K562 (cell line): Measurements from ENCODE around the gene PIH1D1. TPM values are rescaled to one million over a fixed set of nuclear protein-coding genes. Genes with fewer than 3 reads are reported as not detected.
A peak's percentile ranks its signal among the peaks of the same experiment; 100 is the strongest.

Source experiments
- CCNT2 ChIP-seq: IDR thresholded peaks from 2 replicates; pipeline ENCODE4 v1.6.1; 2011; ENCODE audit warnings: borderline replicate concordance, low read depth, mild to moderate bottlenecking, moderate library complexity, mixed read lengths, low read length; ENCODE audit not compliant: insufficient read length; ENCODE audit errors: extremely low read depth
- CXXC5 ChIP-seq: fragments of 250-450 bp; sonication (Bioruptor Pico); IDR thresholded peaks from 2 replicates; pipeline ENCODE4 v1.8.0; 2022; ENCODE audit warnings: inconsistent platforms, mild to moderate bottlenecking, moderate library complexity
- E2F3 ChIP-seq: fragments of 250-450 bp; sonication (Bioruptor Pico); IDR thresholded peaks from 2 replicates; pipeline ENCODE4 v1.4.0; 2020; ENCODE audit warnings: mild to moderate bottlenecking
- ESRRB ChIP-seq: fragments of 250-450 bp; sonication (Bioruptor Pico); IDR thresholded peaks from 2 replicates; pipeline ENCODE4 v1.5.0; 2020; ENCODE audit warnings: mild to moderate bottlenecking, moderate library complexity, borderline replicate concordance
- HDAC3 ChIP-seq: fragments of 450-650 bp; IDR thresholded peaks from 2 replicates; pipeline ENCODE4 v1.6.1; 2018; ENCODE audit warnings: borderline replicate concordance, mild to moderate bottlenecking, moderate library complexity; ENCODE audit not compliant: partially characterized antibody
- HEY1 ChIP-seq: fragments of 250-450 bp; sonication (Bioruptor Pico); IDR thresholded peaks from 2 replicates; pipeline ENCODE4 v1.5.0; 2020; ENCODE audit warnings: mild to moderate bottlenecking, moderate library complexity, borderline replicate concordance
- MEF2A ChIP-seq: IDR thresholded peaks from 2 replicates; pipeline ENCODE4 v1.6.1; 2011; ENCODE audit warnings: low read depth, mild to moderate bottlenecking, low read length, moderate library complexity; ENCODE audit not compliant: control insufficient read depth
- MYNN ChIP-seq, 2 experiments: sonication (generic); formaldehyde crosslinking in 1 of 2; IDR thresholded peaks; 2 replicates each; pipeline versions ENCODE4 v1.5.0 to v1.6.1; 2016 to 2020; ENCODE audit warnings: antibody characterized with exemption in 1 of 2, missing genetic modification reagents in 1 of 2
- NCOA2 ChIP-seq, 2 experiments: fragments of 450-650 bp; IDR thresholded peaks; 2 replicates each; pipeline ENCODE4 v1.6.1; 2018; ENCODE audit warnings: mild to moderate bottlenecking in 2 of 2, moderate library complexity in 1 of 2; ENCODE audit not compliant: partially characterized antibody in 2 of 2
- NR1H2 ChIP-seq: sonication (generic); formaldehyde crosslinking; IDR thresholded peaks from 2 replicates; pipeline ENCODE4 v1.4.0; 2020; ENCODE audit warnings: mild to moderate bottlenecking, missing genetic modification reagents
- POLR3G ChIP-seq: IDR thresholded peaks from 2 replicates; pipeline ENCODE4 v1.6.1; 2011; ENCODE audit not compliant: insufficient read length, insufficient replicate concordance; ENCODE audit errors: extremely low read depth
- polyA plus RNA-seq, 8 experiments: library from polyadenylated mRNA; depleted of rRNA in 4 of 8; stranded (reverse) in 5 of 8; unstranded in 3 of 8; fragments of >200 nt; fragmentation: Nextera tagmentation in 2 of 8; fragmentation: Illumina TruSeq in 1 of 8; extraction: Ambion mirVana in 2 of 8; extraction: Trizol in 1 of 8; gene quantifications; 2 replicates each; pipeline versions ENCODE4 v1.2.1 to v1.2.3, GENCODE V29; 2011 to 2014; ENCODE audit warnings: inconsistent platforms in 1 of 8, missing spikeins in 1 of 8
- total RNA-seq, 7 experiments: library from RNA; depleted of rRNA in 6 of 7; stranded (reverse); fragments of >200 nt in 6 of 7; fragmentation: Illumina TruSeq in 2 of 7; extraction: Trizol in 2 of 7; gene quantifications; 2 replicates each; pipeline versions ENCODE4 v1.2.1 to v1.2.3, GENCODE V29; 2011 to 2021; ENCODE audit warnings: low replicate concordance in 1 of 7
- TF ChIP-seq, protein P1 (sequence below): fragments of 450-650 bp; conservative IDR thresholded peaks from 2 replicates; pipeline ENCODE4 v1.6.1; 2016; ENCODE audit warnings: missing genetic modification characterization, low read depth, mild to moderate bottlenecking, control low read depth, missing compliant biosample characterization
- TF ChIP-seq, protein P2 (sequence below): sonication (generic); formaldehyde crosslinking; IDR thresholded peaks from 2 replicates; pipeline ENCODE4 v1.8.1; 2023; ENCODE audit warnings: mild to moderate bottlenecking, missing genetic modification reagents
- TF ChIP-seq, protein P3 (sequence below): fragments of 200-400 bp; formaldehyde crosslinking; IDR thresholded peaks from 2 replicates; pipeline ENCODE4 v1.6.1; 2017; ENCODE audit warnings: mild to moderate bottlenecking, low read depth, low read length, moderate library complexity
- TF ChIP-seq, protein P4 (sequence below): fragments of 250-450 bp; sonication (Bioruptor Pico); IDR thresholded peaks from 2 replicates; pipeline ENCODE4 v1.5.0; 2021
- TF ChIP-seq, protein P5 (sequence below): fragments of 450-650 bp; IDR thresholded peaks from 2 replicates; pipeline ENCODE4 v1.7.1; 2018; ENCODE audit warnings: mild to moderate bottlenecking, low read depth; ENCODE audit not compliant: partially characterized antibody

The PIH1D1 gene
- total and polyA plus RNA-seq, 9 of the 15 experiments (the other 6 are each of a cell fraction or from before 2014, with no cell fraction given), result 26.5 to 224 (median 137) TPM

DNA sequence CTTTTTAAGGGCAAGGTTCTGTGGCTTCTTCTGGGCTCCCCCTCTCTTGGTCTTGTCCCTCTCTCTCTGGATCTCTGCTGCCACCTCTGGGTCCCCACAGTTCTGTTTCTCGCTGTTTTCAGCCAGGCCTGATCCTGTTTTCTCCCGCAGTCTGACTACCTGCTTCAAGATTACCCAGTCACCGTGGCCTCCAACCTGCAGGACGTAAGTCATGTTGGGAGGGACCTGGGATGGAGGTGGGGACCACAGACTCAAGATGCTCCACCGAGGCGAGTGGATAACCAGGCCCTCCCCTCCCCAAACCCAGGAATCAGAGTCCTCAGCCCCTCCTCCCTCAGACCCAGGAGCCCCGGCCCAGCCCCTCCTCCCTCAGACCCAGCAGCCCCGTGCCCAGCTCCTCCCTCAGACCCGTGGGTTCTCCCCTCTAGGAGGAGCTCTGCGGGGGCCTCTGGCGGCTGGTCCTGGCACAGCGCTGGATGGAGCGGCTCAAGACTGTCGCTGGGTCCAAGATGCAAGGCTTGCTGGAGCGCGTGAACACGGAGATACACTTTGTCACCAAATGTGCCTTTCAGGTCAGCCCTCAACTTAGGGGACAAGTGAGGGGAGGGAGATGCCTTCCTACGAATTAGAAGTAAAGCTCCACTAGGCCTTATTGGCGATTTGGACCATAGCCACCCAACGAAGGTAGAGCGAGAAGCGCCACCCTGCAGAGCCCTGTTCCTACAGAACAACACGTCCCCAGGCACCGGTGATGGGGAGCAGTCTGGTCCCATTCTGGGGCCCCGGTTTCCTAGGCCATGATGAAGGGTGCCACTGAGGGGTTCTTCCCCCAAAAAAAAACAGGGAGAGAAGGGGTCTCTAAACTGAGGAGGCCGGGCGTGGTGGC lies 24.6 kb upstream of the PIH1D1 start (continued):
- TF ChIP-seq, protein P1, sequence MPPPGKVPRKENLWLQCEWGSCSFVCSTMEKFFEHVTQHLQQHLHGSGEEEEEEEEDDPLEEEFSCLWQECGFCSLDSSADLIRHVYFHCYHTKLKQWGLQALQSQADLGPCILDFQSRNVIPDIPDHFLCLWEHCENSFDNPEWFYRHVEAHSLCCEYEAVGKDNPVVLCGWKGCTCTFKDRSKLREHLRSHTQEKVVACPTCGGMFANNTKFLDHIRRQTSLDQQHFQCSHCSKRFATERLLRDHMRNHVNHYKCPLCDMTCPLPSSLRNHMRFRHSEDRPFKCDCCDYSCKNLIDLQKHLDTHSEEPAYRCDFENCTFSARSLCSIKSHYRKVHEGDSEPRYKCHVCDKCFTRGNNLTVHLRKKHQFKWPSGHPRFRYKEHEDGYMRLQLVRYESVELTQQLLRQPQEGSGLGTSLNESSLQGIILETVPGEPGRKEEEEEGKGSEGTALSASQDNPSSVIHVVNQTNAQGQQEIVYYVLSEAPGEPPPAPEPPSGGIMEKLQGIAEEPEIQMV (tag), result no peak
- TF ChIP-seq HEY1 (CRISPR knock-in tag) (no peak), MYNN (IDR thresholded peaks at IDR 0.05) (no peak), MYNN (CRISPR knock-in tag; IDR thresholded peaks at IDR 0.05) (no peak), NR1H2 (no peak), CXXC5 (CRISPR knock-in tag) (no peak), POLR3G (no peak), E2F3 (CRISPR knock-in tag) (no peak), ESRRB (CRISPR knock-in tag) (no peak), MEF2A (no peak), HDAC3 (no peak), NCOA2 (IDR thresholded peaks at IDR 0.05; ENCODE audit: partially characterized antibody in 2 of 2) (no peak), CCNT2 (no peak)
- TF ChIP-seq, protein P2, sequence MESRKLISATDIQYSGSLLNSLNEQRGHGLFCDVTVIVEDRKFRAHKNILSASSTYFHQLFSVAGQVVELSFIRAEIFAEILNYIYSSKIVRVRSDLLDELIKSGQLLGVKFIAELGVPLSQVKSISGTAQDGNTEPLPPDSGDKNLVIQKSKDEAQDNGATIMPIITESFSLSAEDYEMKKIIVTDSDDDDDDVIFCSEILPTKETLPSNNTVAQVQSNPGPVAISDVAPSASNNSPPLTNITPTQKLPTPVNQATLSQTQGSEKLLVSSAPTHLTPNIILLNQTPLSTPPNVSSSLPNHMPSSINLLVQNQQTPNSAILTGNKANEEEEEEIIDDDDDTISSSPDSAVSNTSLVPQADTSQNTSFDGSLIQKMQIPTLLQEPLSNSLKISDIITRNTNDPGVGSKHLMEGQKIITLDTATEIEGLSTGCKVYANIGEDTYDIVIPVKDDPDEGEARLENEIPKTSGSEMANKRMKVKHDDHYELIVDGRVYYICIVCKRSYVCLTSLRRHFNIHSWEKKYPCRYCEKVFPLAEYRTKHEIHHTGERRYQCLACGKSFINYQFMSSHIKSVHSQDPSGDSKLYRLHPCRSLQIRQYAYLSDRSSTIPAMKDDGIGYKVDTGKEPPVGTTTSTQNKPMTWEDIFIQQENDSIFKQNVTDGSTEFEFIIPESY (CRISPR knock-in tag), result peak; percentile 95
- TF ChIP-seq, protein P3, sequence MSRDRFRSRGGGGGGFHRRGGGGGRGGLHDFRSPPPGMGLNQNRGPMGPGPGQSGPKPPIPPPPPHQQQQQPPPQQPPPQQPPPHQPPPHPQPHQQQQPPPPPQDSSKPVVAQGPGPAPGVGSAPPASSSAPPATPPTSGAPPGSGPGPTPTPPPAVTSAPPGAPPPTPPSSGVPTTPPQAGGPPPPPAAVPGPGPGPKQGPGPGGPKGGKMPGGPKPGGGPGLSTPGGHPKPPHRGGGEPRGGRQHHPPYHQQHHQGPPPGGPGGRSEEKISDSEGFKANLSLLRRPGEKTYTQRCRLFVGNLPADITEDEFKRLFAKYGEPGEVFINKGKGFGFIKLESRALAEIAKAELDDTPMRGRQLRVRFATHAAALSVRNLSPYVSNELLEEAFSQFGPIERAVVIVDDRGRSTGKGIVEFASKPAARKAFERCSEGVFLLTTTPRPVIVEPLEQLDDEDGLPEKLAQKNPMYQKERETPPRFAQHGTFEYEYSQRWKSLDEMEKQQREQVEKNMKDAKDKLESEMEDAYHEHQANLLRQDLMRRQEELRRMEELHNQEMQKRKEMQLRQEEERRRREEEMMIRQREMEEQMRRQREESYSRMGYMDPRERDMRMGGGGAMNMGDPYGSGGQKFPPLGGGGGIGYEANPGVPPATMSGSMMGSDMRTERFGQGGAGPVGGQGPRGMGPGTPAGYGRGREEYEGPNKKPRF, result no peak
- TF ChIP-seq, protein P4, sequence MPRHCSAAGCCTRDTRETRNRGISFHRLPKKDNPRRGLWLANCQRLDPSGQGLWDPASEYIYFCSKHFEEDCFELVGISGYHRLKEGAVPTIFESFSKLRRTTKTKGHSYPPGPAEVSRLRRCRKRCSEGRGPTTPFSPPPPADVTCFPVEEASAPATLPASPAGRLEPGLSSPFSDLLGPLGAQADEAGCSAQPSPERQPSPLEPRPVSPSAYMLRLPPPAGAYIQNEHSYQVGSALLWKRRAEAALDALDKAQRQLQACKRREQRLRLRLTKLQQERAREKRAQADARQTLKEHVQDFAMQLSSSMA (CRISPR knock-in tag), result no peak
- TF ChIP-seq, protein P5, sequence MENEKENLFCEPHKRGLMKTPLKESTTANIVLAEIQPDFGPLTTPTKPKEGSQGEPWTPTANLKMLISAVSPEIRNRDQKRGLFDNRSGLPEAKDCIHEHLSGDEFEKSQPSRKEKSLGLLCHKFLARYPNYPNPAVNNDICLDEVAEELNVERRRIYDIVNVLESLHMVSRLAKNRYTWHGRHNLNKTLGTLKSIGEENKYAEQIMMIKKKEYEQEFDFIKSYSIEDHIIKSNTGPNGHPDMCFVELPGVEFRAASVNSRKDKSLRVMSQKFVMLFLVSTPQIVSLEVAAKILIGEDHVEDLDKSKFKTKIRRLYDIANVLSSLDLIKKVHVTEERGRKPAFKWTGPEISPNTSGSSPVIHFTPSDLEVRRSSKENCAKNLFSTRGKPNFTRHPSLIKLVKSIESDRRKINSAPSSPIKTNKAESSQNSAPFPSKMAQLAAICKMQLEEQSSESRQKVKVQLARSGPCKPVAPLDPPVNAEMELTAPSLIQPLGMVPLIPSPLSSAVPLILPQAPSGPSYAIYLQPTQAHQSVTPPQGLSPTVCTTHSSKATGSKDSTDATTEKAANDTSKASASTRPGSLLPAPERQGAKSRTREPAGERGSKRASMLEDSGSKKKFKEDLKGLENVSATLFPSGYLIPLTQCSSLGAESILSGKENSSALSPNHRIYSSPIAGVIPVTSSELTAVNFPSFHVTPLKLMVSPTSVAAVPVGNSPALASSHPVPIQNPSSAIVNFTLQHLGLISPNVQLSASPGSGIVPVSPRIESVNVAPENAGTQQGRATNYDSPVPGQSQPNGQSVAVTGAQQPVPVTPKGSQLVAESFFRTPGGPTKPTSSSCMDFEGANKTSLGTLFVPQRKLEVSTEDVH, result no peak
